ENCODE measurements around the gene SLC16A13. TPM values are rescaled to one million over a fixed set of nuclear protein-coding genes. Genes with fewer than 3 reads are reported as not detected.

The SLC16A13 gene
- total and polyA plus RNA-seq, 10 of the 15 experiments (the other 5 are each of a cell fraction or from before 2014, with no cell fraction given) = 0.34 to 12.1 (median 3.3) TPM

GRCh38 chr17:7064261-7064660 is 28.4 kb downstream of the SLC16A13 start:
- no peaks in the 10 kb centered on the region for H3K4me1 ChIP-seq (ENCODE audit: control insufficient read depth, insufficient read depth, low read length)
- no peak overlapping the region for H3K27ac ChIP-seq (ENCODE audit: control insufficient read depth, insufficient read depth)
- CTCF ChIA-PET = interaction anchor here (0.6 to 1.9 kb wide), 2 partner anchors 69 to 98 kb away, joined by 3 to 4 read pairs; no protein-coding TSS in a partner anchor
- H3K36me3 ChIP-seq (ENCODE audit: control insufficient read depth in 2 of 2, insufficient read depth in 2 of 2, low read length in 1 of 2) = no peaks in the 10 kb centered on the region
- H2AFZ ChIP-seq (ENCODE audit: control insufficient read depth, low read depth, low read length) = no peak overlapping the region
- no peak for DNase-seq (ENCODE audit: low read depth, low spot score)
- no peak overlapping the region for H3K9ac ChIP-seq (ENCODE audit: control insufficient read depth, insufficient read depth, low read length)
- POLR2A ChIA-PET = interaction anchor here (1.0 kb wide), 1 partner anchor 60 kb away, joined by 3 read pairs; no protein-coding TSS in a partner anchor
- WGBS (ENCODE audit: insufficient coverage, insufficient replicate concordance, low lambda C conversion rate, missing lambda C conversion rate) = 46% methylated on average over 4 of the region's 4 CpGs
- FAIRE-seq = no peak
- in situ Hi-C loops (cut with MboI) (no loop called here), intact Hi-C loops (cut with micrococcal nuclease; ENCODE audit: unreplicated experiment) (no loop called here)
- BruUV-seq (replicated peaks) = no TSS peak
- no peak for ATAC-seq
- H3K4me3 ChIP-seq = no peak overlapping the region
- TF ChIP-seq NFXL1 (IDR thresholded peaks at IDR 0.05; ENCODE audit: borderline replicate concordance) = no peak
- TF ChIP-seq ATF7 (IDR thresholded peaks at IDR 0.05; ENCODE audit: low read depth) = no peak
- no peak for TF ChIP-seq MEF2A (IDR thresholded peaks at IDR 0.05; ENCODE audit: insufficient read depth, low read depth, low read length)
- TF ChIP-seq PAX8 (IDR thresholded peaks at IDR 0.05) = no peak
- no peak for TF ChIP-seq NR2F1 (conservative IDR thresholded peaks at IDR 0.05)
- no peak for TF ChIP-seq E4F1 (IDR thresholded peaks at IDR 0.05; ENCODE audit: borderline replicate concordance, partially characterized antibody)
- TF ChIP-seq SPI1 (IDR thresholded peaks at IDR 0.05; ENCODE audit: borderline replicate concordance, insufficient read depth, low read depth, low read length) = no peak
- no peak for TF ChIP-seq YBX1 (IDR thresholded peaks at IDR 0.05)
- no peak for TF ChIP-seq SKIL (IDR thresholded peaks at IDR 0.05; ENCODE audit: low read depth, poor library complexity, severe bottlenecking)
- TF ChIP-seq MXI1 (IDR thresholded peaks at IDR 0.05; ENCODE audit: low read depth, low read length) = no peak
- RAD21 ChIA-PET (ENCODE audit: unreplicated experiment) = no interaction called here
- H4K20me1 ChIP-seq (ENCODE audit: control insufficient read depth, insufficient read depth) = no peaks in the 10 kb centered on the region
- SMC1A ChIA-PET (ENCODE audit: uncharacterized antibody, unreplicated experiment) = interaction anchor here (0.8 kb wide), 1 partner anchor 47 kb away, joined by 3 read pairs; no protein-coding TSS in a partner anchor
- no peaks in the 10 kb centered on the region for H3K79me2 ChIP-seq (ENCODE audit: control insufficient read depth, insufficient read depth, low read length)
- no peaks in the 10 kb centered on the region for H3K27me3 ChIP-seq (replicated peaks in 1 of 2; ENCODE audit: control insufficient read depth in 2 of 2, insufficient read depth in 2 of 2, low read length in 1 of 2)
- H3K9me3 ChIP-seq (replicated peaks; ENCODE audit: control insufficient read depth, insufficient read depth, low read length) = no peaks in the 10 kb centered on the region; the same call in 2 of the 3 replicates
- H3K4me2 ChIP-seq (ENCODE audit: control insufficient read depth, insufficient read depth) = no peak overlapping the region

Data from GM12878 (cell line).